Measurements from ENCODE around the gene KANSL1L. TPM values are rescaled to one million over a fixed set of nuclear protein-coding genes. Genes with fewer than 3 reads are reported as not detected.

The KANSL1L gene
- total and polyA plus RNA-seq, 9 of the 15 experiments (the other 6 are each of a cell fraction or from before 2014, with no cell fraction given): 1.3 to 6.7 (median 2.4) TPM

DNA sequence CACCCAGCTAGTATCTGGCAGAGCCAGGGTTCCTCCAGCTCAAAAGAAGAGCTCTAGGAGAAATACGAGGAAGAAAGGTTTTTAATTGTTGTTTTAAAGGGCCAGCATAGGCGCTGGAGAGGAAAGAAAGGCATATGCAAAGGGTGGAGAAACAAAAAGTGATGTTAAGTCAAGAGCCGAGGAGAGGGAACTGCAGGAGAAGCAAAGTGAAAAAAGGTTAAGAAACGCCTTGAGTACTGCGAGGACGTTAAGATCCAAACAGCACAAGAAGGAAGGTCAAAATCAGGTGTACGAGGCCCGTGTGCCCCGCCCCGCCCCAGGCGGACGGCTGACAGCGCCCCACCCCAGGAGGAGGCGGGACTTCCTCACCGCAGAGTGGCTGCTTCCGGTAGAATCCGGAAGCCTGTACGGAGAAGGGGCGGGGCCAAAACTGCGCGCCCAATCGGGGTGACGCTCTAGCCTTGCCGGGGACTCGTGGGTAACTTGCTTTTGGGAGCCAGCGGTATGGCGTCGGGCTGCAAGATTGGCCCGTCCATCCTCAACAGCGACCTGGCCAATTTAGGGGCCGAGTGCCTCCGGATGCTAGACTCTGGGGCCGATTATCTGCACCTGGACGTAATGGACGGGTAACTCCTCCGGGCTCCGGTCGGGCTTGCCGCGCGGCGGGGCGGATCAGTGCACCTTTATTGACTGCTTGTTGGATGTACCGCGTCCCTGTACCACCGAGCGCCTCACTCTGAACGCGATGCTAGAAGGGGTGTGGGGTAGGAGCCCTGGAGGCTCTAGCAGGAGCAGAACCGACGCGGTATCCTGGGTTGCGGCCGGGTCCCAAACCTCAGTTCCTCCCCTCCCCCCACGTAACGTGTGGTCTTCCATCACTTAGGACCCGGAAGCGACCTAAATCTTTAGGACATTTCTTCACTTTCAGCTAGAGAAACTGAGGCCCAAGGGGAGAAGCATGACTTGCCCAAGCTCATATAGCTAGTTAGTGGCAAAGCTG, 168.8 kb downstream of the KANSL1L start, which contains the start of gene RPE (continued):
- TF ChIP-seq, protein P1, sequence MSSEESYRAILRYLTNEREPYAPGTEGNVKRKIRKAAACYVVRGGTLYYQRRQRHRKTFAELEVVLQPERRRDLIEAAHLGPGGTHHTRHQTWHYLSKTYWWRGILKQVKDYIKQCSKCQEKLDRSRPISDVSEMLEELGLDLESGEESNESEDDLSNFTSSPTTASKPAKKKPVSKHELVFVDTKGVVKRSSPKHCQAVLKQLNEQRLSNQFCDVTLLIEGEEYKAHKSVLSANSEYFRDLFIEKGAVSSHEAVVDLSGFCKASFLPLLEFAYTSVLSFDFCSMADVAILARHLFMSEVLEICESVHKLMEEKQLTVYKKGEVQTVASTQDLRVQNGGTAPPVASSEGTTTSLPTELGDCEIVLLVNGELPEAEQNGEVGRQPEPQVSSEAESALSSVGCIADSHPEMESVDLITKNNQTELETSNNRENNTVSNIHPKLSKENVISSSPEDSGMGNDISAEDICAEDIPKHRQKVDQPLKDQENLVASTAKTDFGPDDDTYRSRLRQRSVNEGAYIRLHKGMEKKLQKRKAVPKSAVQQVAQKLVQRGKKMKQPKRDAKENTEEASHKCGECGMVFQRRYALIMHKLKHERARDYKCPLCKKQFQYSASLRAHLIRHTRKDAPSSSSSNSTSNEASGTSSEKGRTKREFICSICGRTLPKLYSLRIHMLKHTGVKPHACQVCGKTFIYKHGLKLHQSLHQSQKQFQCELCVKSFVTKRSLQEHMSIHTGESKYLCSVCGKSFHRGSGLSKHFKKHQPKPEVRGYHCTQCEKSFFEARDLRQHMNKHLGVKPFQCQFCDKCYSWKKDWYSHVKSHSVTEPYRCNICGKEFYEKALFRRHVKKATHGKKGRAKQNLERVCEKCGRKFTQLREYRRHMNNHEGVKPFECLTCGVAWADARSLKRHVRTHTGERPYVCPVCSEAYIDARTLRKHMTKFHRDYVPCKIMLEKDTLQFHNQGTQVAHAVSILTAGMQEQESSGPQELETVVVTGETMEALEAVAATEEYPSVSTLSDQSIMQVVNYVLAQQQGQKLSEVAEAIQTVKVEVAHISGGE (CRISPR knock-in tag; IDR thresholded peaks at IDR 0.05): peak in 2 of 3 experiments; percentile 45 to 71; a peak in 3 of 6 replicates
- TF ChIP-seq POLR2H (tag; IDR thresholded peaks at IDR 0.05; ENCODE audit: low read depth) (peak; percentile 75), DACH1 (IDR thresholded peaks at IDR 0.05; ENCODE audit: partially characterized antibody) (no peak), ATF1 (CRISPR knock-in tag; IDR thresholded peaks at IDR 0.05) (no peak), ATF1 (tag; IDR thresholded peaks at IDR 0.05) (peak; percentile 61), NEUROD1 (IDR thresholded peaks at IDR 0.05; ENCODE audit: borderline replicate concordance, low read depth, low read length, partially characterized antibody) (no peak), PHF8 (IDR thresholded peaks at IDR 0.05; ENCODE audit: borderline replicate concordance, low read length) (peak; percentile 76; the same call in 1 of the 2 replicates), POLR2G (IDR thresholded peaks at IDR 0.05; ENCODE audit: low read depth, low read length) (peak; percentile 91), TAL1 (IDR thresholded peaks at IDR 0.05) (no peak), MTA2 (IDR thresholded peaks at IDR 0.05; ENCODE audit: low read depth) (no peak), POLR2AphosphoS5 (IDR thresholded peaks at IDR 0.05; ENCODE audit: control insufficient read depth, insufficient read depth, low read depth, low read length) (peak; percentile 70), C11orf30 (IDR thresholded peaks at IDR 0.05; ENCODE audit: low read depth) (peak; percentile 62), SMAD2 (IDR thresholded peaks at IDR 0.05; ENCODE audit: low read depth, low read length) (no peak), TBP (optimal IDR thresholded peaks at IDR 0.05; ENCODE audit: low read depth, low read length) (peak; percentile 69), EP400 (IDR thresholded peaks at IDR 0.05) (peak; percentile 81), LCOR (CRISPR knock-in tag; IDR thresholded peaks at IDR 0.05) (peak; percentile 84)
- TF ChIP-seq, protein P2, sequence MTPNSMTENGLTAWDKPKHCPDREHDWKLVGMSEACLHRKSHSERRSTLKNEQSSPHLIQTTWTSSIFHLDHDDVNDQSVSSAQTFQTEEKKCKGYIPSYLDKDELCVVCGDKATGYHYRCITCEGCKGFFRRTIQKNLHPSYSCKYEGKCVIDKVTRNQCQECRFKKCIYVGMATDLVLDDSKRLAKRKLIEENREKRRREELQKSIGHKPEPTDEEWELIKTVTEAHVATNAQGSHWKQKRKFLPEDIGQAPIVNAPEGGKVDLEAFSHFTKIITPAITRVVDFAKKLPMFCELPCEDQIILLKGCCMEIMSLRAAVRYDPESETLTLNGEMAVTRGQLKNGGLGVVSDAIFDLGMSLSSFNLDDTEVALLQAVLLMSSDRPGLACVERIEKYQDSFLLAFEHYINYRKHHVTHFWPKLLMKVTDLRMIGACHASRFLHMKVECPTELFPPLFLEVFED (CRISPR knock-in tag; conservative IDR thresholded peaks at IDR 0.05): no peak
- TF ChIP-seq, protein P3, sequence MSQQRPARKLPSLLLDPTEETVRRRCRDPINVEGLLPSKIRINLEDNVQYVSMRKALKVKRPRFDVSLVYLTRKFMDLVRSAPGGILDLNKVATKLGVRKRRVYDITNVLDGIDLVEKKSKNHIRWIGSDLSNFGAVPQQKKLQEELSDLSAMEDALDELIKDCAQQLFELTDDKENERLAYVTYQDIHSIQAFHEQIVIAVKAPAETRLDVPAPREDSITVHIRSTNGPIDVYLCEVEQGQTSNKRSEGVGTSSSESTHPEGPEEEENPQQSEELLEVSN (IDR thresholded peaks at IDR 0.05; ENCODE audit: borderline replicate concordance in 1 of 2, extremely low read depth in 1 of 2, insufficient read depth in 1 of 2, insufficient read length in 1 of 2, low read depth in 1 of 2, low read length in 1 of 2, poor library complexity in 1 of 2, severe bottlenecking in 1 of 2): peak in 1 of 2 experiments; percentile 38

All from K562 (cell line).